Small intestine (tissue), 7 donors: ENCODE data around the gene SOCS3. TPM values are rescaled to one million over a fixed set of nuclear protein-coding genes. Genes with fewer than 3 reads are reported as not detected.
A peak's percentile ranks its signal among the peaks of the same experiment; 100 is the strongest.

ENCODE experiments used
- DNase-seq, 2 donors: peaks; one replicate each; pipeline versions ENCODE4 v3.0.0 to v3.0.0-alpha.2; 2013
- FAIRE-seq: peaks from 2 replicates; lab custom pipeline; 2012; peaks lifted over from hg19 to GRCh38; lab: Jason Lieb, UNC
- H3K27ac ChIP-seq, 3 donors: one replicate each; pipeline ENCODE4 v1.5.1; 2013; ENCODE audit warnings: low read length in 2 of 3, mild to moderate bottlenecking in 2 of 3, control low read depth in 1 of 3, inconsistent platforms in 1 of 3, low read depth in 1 of 3, moderate library complexity in 1 of 3
- H3K27me3 ChIP-seq, 3 donors: one replicate each; pipeline ENCODE4 v1.6.1; 2013; ENCODE audit warnings: low read length in 3 of 3, inconsistent platforms in 1 of 3; ENCODE audit not compliant: control insufficient read depth in 3 of 3, insufficient read depth in 3 of 3
- H3K36me3 ChIP-seq, 3 donors: one replicate each; pipeline ENCODE4 v1.6.1; 2013; ENCODE audit warnings: low read length in 3 of 3, inconsistent platforms in 1 of 3, low read depth in 1 of 3, mild to moderate bottlenecking in 1 of 3, moderate library complexity in 1 of 3; ENCODE audit not compliant: control insufficient read depth in 3 of 3, insufficient read depth in 2 of 3
- H3K4me1 ChIP-seq, 3 donors: one replicate each; pipeline ENCODE4 v1.6.1; 2013; ENCODE audit warnings: low read length in 2 of 3, inconsistent platforms in 1 of 3, low read depth in 1 of 3, mild to moderate bottlenecking in 1 of 3, moderate library complexity in 1 of 3; ENCODE audit not compliant: control insufficient read depth in 3 of 3, insufficient read depth in 2 of 3
- H3K4me3 ChIP-seq, 3 donors: one replicate each; pipeline ENCODE4 v1.5.1; 2013; ENCODE audit warnings: low read length in 3 of 3, control low read depth in 1 of 3, inconsistent platforms in 1 of 3, low read depth in 1 of 3, mild to moderate bottlenecking in 1 of 3, moderate library complexity in 1 of 3
- H3K9me3 ChIP-seq, 2 donors: one replicate each; pipeline ENCODE4 v1.6.1; 2013; ENCODE audit warnings: low read depth in 1 of 2, low read length in 1 of 2; ENCODE audit not compliant: control insufficient read depth in 2 of 2, insufficient read depth in 1 of 2
- WGBS, 3 donors: extraction: QIAGEN DNeasy Blood & Tissue Kit; methylation state at CpG; one replicate each; pipeline ENCODE4 v1.1.7; 2013; 5-methylcytosine and 5-hydroxymethylcytosine counted together
- polyA plus RNA-seq, 4 donors: library from polyadenylated mRNA; stranded (reverse) in 3 of 4; unstranded in 1 of 4; fragments of 200-250 nt in 3 of 4; fragments of 120-200 nt in 1 of 4; gene quantifications; one replicate each; pipeline versions ENCODE4 v1.2.1 to v1.2.3, GENCODE V29; 2013
- donor health status: healthy with polysubstance abuse.
- donor health status: control.
- donor health status: control.
- donor health status: Bipolar disorder and iron deficiency.
- donor health status: healthy.

The SOCS3 gene
- polyA plus RNA-seq, 4 donors, result 3.4 to 67.3 (median 17.2) TPM

- peak overlapping the region; percentile 75 to 97 (median 85) for H3K27ac ChIP-seq
- WGBS, 3 donors, result 2 to 3% (median 3%) methylated on average over 37 to 49 of the region's 49 CpGs
- peaks cover 0 to 23% (median 5%) of the 10 kb centered on the region in 3 donors for H3K27me3 ChIP-seq
- peak overlapping the region; percentile 6 to 71 (median 40) for H3K4me3 ChIP-seq
- peaks cover 0 to 24% (median 0%) of the 10 kb centered on the region in 3 donors for H3K36me3 ChIP-seq
- H3K4me1 ChIP-seq, result peaks cover 0 to 36% (median 5%) of the 10 kb centered on the region in 3 donors
- peak; percentile 91 to 95 for DNase-seq
- H3K9me3 ChIP-seq, result no peaks in the 10 kb centered on the region
- FAIRE-seq, result no peak
Observed at GRCh38 chr17:78360371-78361224, 721 bp upstream of the SOCS3 start.

GRCh38 chr17:78359321-78359996 lies 418 bp downstream of the SOCS3 start:
- DNase-seq (no peak), FAIRE-seq (no peak)
- 0 to 2% (median 1%) methylated on average over 38 to 70 of the region's 70 CpGs for WGBS, 3 donors
- Histone ChIP-seq H3K27ac (peak overlapping the region; percentile 50 to 97 (median 79)), H3K9me3 (no peaks in the 10 kb centered on the region), H3K36me3 (peaks cover 0 to 24% (median 0%) of the 10 kb centered on the region in 3 donors), H3K4me1 (peaks cover 0 to 38% (median 5%) of the 10 kb centered on the region in 3 donors), H3K4me3 (peak overlapping the region; percentile 71 to 83 (median 78)), H3K27me3 (peaks cover 0 to 23% (median 5%) of the 10 kb centered on the region in 3 donors)

GRCh38 chr17:78358538-78359320 lies 1.1 kb downstream of the SOCS3 start:
- H3K9me3 ChIP-seq, result no peaks in the 10 kb centered on the region
- DNase-seq (peak; percentile 37 to 73), FAIRE-seq (no peak)
- 14 to 21% (median 17%) methylated on average over 50 to 72 of the region's 72 CpGs for WGBS, 3 donors
- peak overlapping the region; percentile 71 to 83 (median 78) for H3K4me3 ChIP-seq
- H3K27me3 ChIP-seq, result peaks cover 0 to 23% (median 5%) of the 10 kb centered on the region in 3 donors
- H3K27ac ChIP-seq, result peak overlapping the region in 2 of 3 donors; percentile 3 to 97
- peaks cover 0 to 38% (median 5%) of the 10 kb centered on the region in 3 donors for H3K4me1 ChIP-seq
- peaks cover 0 to 26% (median 0%) of the 10 kb centered on the region in 3 donors for H3K36me3 ChIP-seq

- Histone ChIP-seq H3K27ac (peak overlapping the region in 1 of 3 donors; percentile 97), H3K27me3 (peaks cover 0 to 26% (median 5%) of the 10 kb centered on the region in 3 donors), H3K4me3 (peak overlapping the region; percentile 45 to 83 (median 71)), H3K9me3 (no peaks in the 10 kb centered on the region), H3K36me3 (peaks cover 0 to 26% (median 0%) of the 10 kb centered on the region in 3 donors), H3K4me1 (peaks cover 0 to 45% (median 5%) of the 10 kb centered on the region in 3 donors)
- FAIRE-seq (no peak), DNase-seq (no peak)
- 58 to 68% (median 66%) methylated on average over 24 to 25 of the region's 25 CpGs for WGBS, 3 donors
Observed at GRCh38 chr17:78357672-78358537, 2.0 kb downstream of the SOCS3 start.

- Histone ChIP-seq H3K36me3 (peaks cover 0 to 26% (median 0%) of the 10 kb centered on the region in 3 donors), H3K27me3 (peaks cover 0 to 26% (median 5%) of the 10 kb centered on the region in 3 donors), H3K27ac (peak overlapping the region in 1 of 3 donors; percentile 97), H3K4me1 (peaks cover 0 to 50% (median 9%) of the 10 kb centered on the region in 3 donors), H3K4me3 (peak overlapping the region in 1 of 3 donors; percentile 45), H3K9me3 (no peaks in the 10 kb centered on the region)
- no peak for FAIRE-seq
- WGBS, 3 donors, result 56 to 61% (median 61%) methylated on average over 7 of the region's 7 CpGs
- DNase-seq, result no peak
Observed at GRCh38 chr17:78357177-78357586, 2.7 kb downstream of the SOCS3 start.

GRCh38 chr17:78356101-78356713 lies 3.7 kb downstream of the SOCS3 start:
- Histone ChIP-seq H3K27me3 (peaks cover 0 to 34% (median 5%) of the 10 kb centered on the region in 3 donors), H3K4me3 (no peak overlapping the region), H3K27ac (peak overlapping the region in 1 of 3 donors; percentile 24), H3K9me3 (no peaks in the 10 kb centered on the region), H3K4me1 (peaks cover 0 to 59% (median 14%) of the 10 kb centered on the region in 3 donors), H3K36me3 (peaks cover 0 to 26% (median 0%) of the 10 kb centered on the region in 3 donors)
- no peak for FAIRE-seq
- peak in 1 of 2 donors; percentile 66 for DNase-seq
- WGBS, 3 donors, result 35 to 54% (median 44%) methylated on average over 16 of the region's 16 CpGs

GRCh38 chr17:78355701-78356100 lies 4.2 kb downstream of the SOCS3 start:
- DNase-seq, result no peak
- peaks cover 0 to 58% (median 14%) of the 10 kb centered on the region in 3 donors for H3K4me1 ChIP-seq
- no peak for FAIRE-seq
- H3K36me3 ChIP-seq, result peaks cover 0 to 26% (median 0%) of the 10 kb centered on the region in 3 donors
- H3K27me3 ChIP-seq, result peaks cover 0 to 34% (median 5%) of the 10 kb centered on the region in 3 donors
- H3K4me3 ChIP-seq, result no peak overlapping the region
- WGBS, 3 donors, result 46 to 67% (median 56%) methylated on average over 3 of the region's 3 CpGs
- no peaks in the 10 kb centered on the region for H3K9me3 ChIP-seq
- H3K27ac ChIP-seq, result peak overlapping the region in 1 of 3 donors; percentile 24
